HL-60 (cell line): ENCODE results near the gene TNIP1.

Experiments
- DNase-seq, 2 experiments: peaks; one replicate each; pipeline ENCODE4 v3.0.0-alpha.2; 2010 to 2020; ENCODE audit warnings: low read depth in 1 of 2, low spot score in 1 of 2
- H3K27ac ChIP-seq: fragments of 250-450 bp; sonication (Bioruptor Pico); replicated peaks from 2 replicates; pipeline ENCODE4 v1.5.1; 2020; ENCODE audit warnings: mild to moderate bottlenecking, moderate library complexity
- H3K27me3 ChIP-seq: fragments of 250-450 bp; sonication (Bioruptor Pico); 2 replicates; pipeline ENCODE4 v1.5.1; 2021; ENCODE audit warnings: mild to moderate bottlenecking, moderate library complexity; ENCODE audit not compliant: insufficient read depth, poor library complexity, severe bottlenecking
- H3K4me3 ChIP-seq: replicated peaks from 2 replicates; pipeline ENCODE4 v1.5.1; 2011; ENCODE audit warnings: mild to moderate bottlenecking, control low read depth, low read length; ENCODE audit not compliant: insufficient read depth
- CTCF ChIP-seq: IDR thresholded peaks from one replicate; pipeline ENCODE4 v1.5.1; 2011; ENCODE audit warnings: low read length, control low read depth, inconsistent platforms; ENCODE audit not compliant: insufficient read depth
- GABPA ChIP-seq: IDR thresholded peaks from 2 replicates; pipeline ENCODE4 v1.6.1; 2012; ENCODE audit warnings: low read depth
- POLR2AphosphoS5 ChIP-seq: IDR thresholded peaks from 2 replicates; pipeline ENCODE4 v1.6.1; 2012; ENCODE audit warnings: low read depth
- REST ChIP-seq: IDR thresholded peaks from 2 replicates; pipeline ENCODE4 v1.6.1; 2012; ENCODE audit warnings: low read depth; ENCODE audit not compliant: insufficient replicate concordance
- SPI1 ChIP-seq: IDR thresholded peaks from 2 replicates; pipeline ENCODE4 v1.6.1; 2012; ENCODE audit warnings: low read depth, mild to moderate bottlenecking, borderline replicate concordance

TNIP1 gene

GRCh38 chr5:151093476-151093889 is 12.6 kb upstream of the TNIP1 start:
- peak overlapping the region; percentile 82 for H3K27ac ChIP-seq

GRCh38 chr5:151092762-151093161 is 11.9 kb upstream of the TNIP1 start:
- DNase-seq = peak; percentile 87 to 95
- H3K27me3 ChIP-seq = no peaks in the 10 kb centered on the region
- H3K4me3 ChIP-seq = no peak overlapping the region
- H3K27ac ChIP-seq = peak overlapping the region; percentile 54
- TF ChIP-seq REST = no peak
- peak; percentile 61 for TF ChIP-seq POLR2AphosphoS5
- TF ChIP-seq SPI1 = peak; percentile 75; the same call in 1 of the 2 replicates

More at GRCh38 chr5:151093476-151093889, 12.6 kb upstream of the TNIP1 start:
- DNase-seq = peak; percentile 60 to 95
- Histone ChIP-seq H3K4me3 (no peak overlapping the region), H3K27me3 (no peaks in the 10 kb centered on the region)
- TF ChIP-seq SPI1 (peak; percentile 85), GABPA (no peak)

- no peak for TF ChIP-seq GABPA
- no peak for TF ChIP-seq SPI1
- TF ChIP-seq POLR2AphosphoS5 = no peak
- no peak for TF ChIP-seq CTCF
- TF ChIP-seq REST = no peak
- DNase-seq = no peak
- no peaks in the 10 kb centered on the region for H3K27me3 ChIP-seq
- no peak overlapping the region for H3K27ac ChIP-seq
- no peak overlapping the region for H3K4me3 ChIP-seq
These were observed 8.9 kb upstream of the TNIP1 start for GRCh38 chr5:151089726-151090125.

GRCh38 chr5:151088986-151089385 is 8.2 kb upstream of the TNIP1 start:
- Histone ChIP-seq H3K27ac (no peak overlapping the region), H3K4me3 (no peak overlapping the region), H3K27me3 (no peaks in the 10 kb centered on the region)
- no peak for DNase-seq
- TF ChIP-seq CTCF = no peak
- no peak for TF ChIP-seq GABPA
- TF ChIP-seq SPI1 = no peak
- TF ChIP-seq REST = no peak
- no peak for TF ChIP-seq POLR2AphosphoS5
